T-helper 2 cell treated with Interferon-gamma antibody and Interleukin-4, amounts not matched to agents 5 μg/mL and 100 μg/mL, for 36 hours (primary cell): ENCODE results near the gene CENPV.

Source experiments
- DNase-seq: peaks from one replicate; pipeline ENCODE4 v3.0.0; 2021; ENCODE audit warnings: low spot score
- H3K27ac Mint-ChIP-seq: one replicate; pipeline ENCODE4 v1.8.0; 2021; ENCODE audit warnings: mild to moderate bottlenecking, mixed read lengths
- H3K27me3 Mint-ChIP-seq: one replicate; pipeline ENCODE4 v1.8.0; 2021; ENCODE audit warnings: low read depth, mixed read lengths
- H3K36me3 Mint-ChIP-seq: one replicate; pipeline ENCODE4 v1.8.0; 2021; ENCODE audit warnings: low read depth, mixed read lengths
- H3K4me1 Mint-ChIP-seq: one replicate; pipeline ENCODE4 v1.8.0; 2021; ENCODE audit warnings: low read depth, mixed read lengths
- H3K4me3 Mint-ChIP-seq: one replicate; pipeline ENCODE4 v1.8.0; 2022; ENCODE audit warnings: mild to moderate bottlenecking, moderate library complexity, mixed read lengths
- H3K9me3 Mint-ChIP-seq: one replicate; pipeline ENCODE4 v1.8.0; 2021; ENCODE audit warnings: mixed read lengths

Gene CENPV

GRCh38 chr17:16378636-16379282, 25.5 kb upstream of the CENPV start:
- peaks cover 31% of the 10 kb centered on the region for H3K36me3 Mint-ChIP-seq
- peaks cover 25% of the 10 kb centered on the region for H3K4me1 Mint-ChIP-seq
- H3K9me3 Mint-ChIP-seq: no peaks in the 10 kb centered on the region
- H3K27me3 Mint-ChIP-seq: peaks cover 2% of the 10 kb centered on the region
- DNase-seq: no peak
- no peak overlapping the region for H3K4me3 Mint-ChIP-seq
- H3K27ac Mint-ChIP-seq: no peak overlapping the region

- DNase-seq: no peak
- Mint-ChIP-seq H3K36me3 (peaks cover 23% of the 10 kb centered on the region), H3K27me3 (peaks cover 2% of the 10 kb centered on the region), H3K4me3 (no peak overlapping the region), H3K9me3 (no peaks in the 10 kb centered on the region), H3K4me1 (peaks cover 20% of the 10 kb centered on the region), H3K27ac (no peak overlapping the region)
Measured at GRCh38 chr17:16377941-16378341, 24.7 kb upstream of the CENPV start.

GRCh38 chr17:16374146-16374938, 21.1 kb upstream of the CENPV start:
- DNase-seq: no peak
- Mint-ChIP-seq H3K9me3 (no peaks in the 10 kb centered on the region), H3K4me1 (peaks cover 2% of the 10 kb centered on the region), H3K27me3 (peaks cover 2% of the 10 kb centered on the region), H3K36me3 (no peaks in the 10 kb centered on the region), H3K4me3 (no peak overlapping the region), H3K27ac (no peak overlapping the region)

GRCh38 chr17:16371742-16372141, 18.5 kb upstream of the CENPV start:
- no peaks in the 10 kb centered on the region for H3K36me3 Mint-ChIP-seq
- no peak for DNase-seq
- H3K4me3 Mint-ChIP-seq: no peak overlapping the region
- H3K27me3 Mint-ChIP-seq: peaks cover 2% of the 10 kb centered on the region
- no peak overlapping the region for H3K27ac Mint-ChIP-seq
- no peaks in the 10 kb centered on the region for H3K9me3 Mint-ChIP-seq
- H3K4me1 Mint-ChIP-seq: peaks cover 2% of the 10 kb centered on the region

GRCh38 chr17:16364625-16365024, 11.4 kb upstream of the CENPV start:
- no peak overlapping the region for H3K4me3 Mint-ChIP-seq
- no peaks in the 10 kb centered on the region for H3K9me3 Mint-ChIP-seq
- H3K4me1 Mint-ChIP-seq: no peaks in the 10 kb centered on the region
- no peak overlapping the region for H3K27ac Mint-ChIP-seq
- no peak for DNase-seq
- no peaks in the 10 kb centered on the region for H3K27me3 Mint-ChIP-seq
- H3K36me3 Mint-ChIP-seq: no peaks in the 10 kb centered on the region

GRCh38 chr17:16363749-16364536, 10.7 kb upstream of the CENPV start:
- H3K4me1 Mint-ChIP-seq: no peaks in the 10 kb centered on the region
- H3K4me3 Mint-ChIP-seq: no peak overlapping the region
- no peaks in the 10 kb centered on the region for H3K9me3 Mint-ChIP-seq
- no peaks in the 10 kb centered on the region for H3K27me3 Mint-ChIP-seq
- DNase-seq: peak; percentile 63
- H3K36me3 Mint-ChIP-seq: no peaks in the 10 kb centered on the region
- no peak overlapping the region for H3K27ac Mint-ChIP-seq

GRCh38 chr17:16361874-16362273, 8.6 kb upstream of the CENPV start:
- no peak for DNase-seq
- Mint-ChIP-seq H3K9me3 (no peaks in the 10 kb centered on the region), H3K27ac (no peak overlapping the region), H3K4me1 (no peaks in the 10 kb centered on the region), H3K36me3 (no peaks in the 10 kb centered on the region), H3K27me3 (peaks cover 8% of the 10 kb centered on the region), H3K4me3 (no peak overlapping the region)

GRCh38 chr17:16358394-16358793, 5.1 kb upstream of the CENPV start:
- no peak overlapping the region for H3K4me3 Mint-ChIP-seq
- H3K27me3 Mint-ChIP-seq: peaks cover 18% of the 10 kb centered on the region
- H3K27ac Mint-ChIP-seq: no peak overlapping the region
- no peak for DNase-seq
- H3K9me3 Mint-ChIP-seq: no peaks in the 10 kb centered on the region
- no peaks in the 10 kb centered on the region for H3K36me3 Mint-ChIP-seq
- H3K4me1 Mint-ChIP-seq: peaks cover 4% of the 10 kb centered on the region

GRCh38 chr17:16354585-16354984, 1.3 kb upstream of the CENPV start:
- Mint-ChIP-seq H3K4me1 (peaks cover 17% of the 10 kb centered on the region), H3K27ac (no peak overlapping the region), H3K9me3 (no peaks in the 10 kb centered on the region), H3K36me3 (no peaks in the 10 kb centered on the region), H3K27me3 (peaks cover 21% of the 10 kb centered on the region), H3K4me3 (peak overlapping the region; percentile 26)
- DNase-seq: no peak

- DNase-seq: no peak
- H3K4me3 Mint-ChIP-seq: peak overlapping the region; percentile 90
- H3K27me3 Mint-ChIP-seq: peaks cover 16% of the 10 kb centered on the region
- H3K36me3 Mint-ChIP-seq: peaks cover 3% of the 10 kb centered on the region
- peaks cover 17% of the 10 kb centered on the region for H3K4me1 Mint-ChIP-seq
- H3K27ac Mint-ChIP-seq: no peak overlapping the region
- no peaks in the 10 kb centered on the region for H3K9me3 Mint-ChIP-seq
Measured at GRCh38 chr17:16352667-16353316, 477 bp downstream of the CENPV start.

- peak overlapping the region; percentile 90 for H3K4me3 Mint-ChIP-seq
- peaks cover 17% of the 10 kb centered on the region for H3K4me1 Mint-ChIP-seq
- no peak overlapping the region for H3K27ac Mint-ChIP-seq
- peaks cover 16% of the 10 kb centered on the region for H3K27me3 Mint-ChIP-seq
- peaks cover 5% of the 10 kb centered on the region for H3K36me3 Mint-ChIP-seq
- peak; percentile 25 for DNase-seq
- H3K9me3 Mint-ChIP-seq: no peaks in the 10 kb centered on the region
Measured at GRCh38 chr17:16352303-16352666, 984 bp downstream of the CENPV start.

GRCh38 chr17:16351831-16352230, 1.4 kb downstream of the CENPV start:
- H3K27ac Mint-ChIP-seq: no peak overlapping the region
- H3K4me3 Mint-ChIP-seq: peak overlapping the region; percentile 90
- no peak for DNase-seq
- no peaks in the 10 kb centered on the region for H3K9me3 Mint-ChIP-seq
- H3K27me3 Mint-ChIP-seq: peaks cover 13% of the 10 kb centered on the region
- peaks cover 5% of the 10 kb centered on the region for H3K36me3 Mint-ChIP-seq
- peaks cover 17% of the 10 kb centered on the region for H3K4me1 Mint-ChIP-seq

GRCh38 chr17:16349431-16349830, 3.8 kb downstream of the CENPV start:
- Mint-ChIP-seq H3K36me3 (peaks cover 5% of the 10 kb centered on the region), H3K4me1 (peaks cover 17% of the 10 kb centered on the region), H3K27ac (no peak overlapping the region), H3K4me3 (no peak overlapping the region), H3K27me3 (peaks cover 3% of the 10 kb centered on the region), H3K9me3 (no peaks in the 10 kb centered on the region)
- no peak for DNase-seq

GRCh38 chr17:16348586-16348985, 4.7 kb downstream of the CENPV start:
- peaks cover 3% of the 10 kb centered on the region for H3K27me3 Mint-ChIP-seq
- no peaks in the 10 kb centered on the region for H3K9me3 Mint-ChIP-seq
- H3K27ac Mint-ChIP-seq: no peak overlapping the region
- no peak for DNase-seq
- peaks cover 13% of the 10 kb centered on the region for H3K4me1 Mint-ChIP-seq
- peaks cover 10% of the 10 kb centered on the region for H3K36me3 Mint-ChIP-seq
- no peak overlapping the region for H3K4me3 Mint-ChIP-seq
